GM03348 (cell line): Measurements from ENCODE around the gene IRAK2.
"Not testable (repeated sequence)": the region's sequence is repeated elsewhere in the genome, so short reads cannot be mapped to it uniquely, and the experiment has no call there.

Source experiments
- DNase-seq: peaks from one replicate; pipeline ENCODE4 v3.0.0; 2012; ENCODE audit warnings: low spot score

The IRAK2 gene

GRCh38 chr3:10164546-10165393 is at the start of gene IRAK2:
Gene IRAK2 (plus strand): TSS chr3:10164919. CDS start chr3:10164955, 36 bp downstream.
- DNase-seq, result peak; percentile 96

- peak; percentile 100 for DNase-seq
These were observed 49.2 kb upstream of the IRAK2 start, which contains the start of gene BRK1 for GRCh38 chr3:10115326-10116137. Gene BRK1 (plus strand): TSS chr3:10115675. CDS start chr3:10115702, 27 bp downstream.

GRCh38 chr3:10116138-10116460 is 48.6 kb upstream of the IRAK2 start:
- DNase-seq, result peak; percentile 45

GRCh38 chr3:10116928-10117327 is 47.8 kb upstream of the IRAK2 start:
- no peak for DNase-seq

GRCh38 chr3:10119376-10119775 is 45.3 kb upstream of the IRAK2 start:
- no peak for DNase-seq

- DNase-seq, result no peak
These were observed 43.7 kb upstream of the IRAK2 start for GRCh38 chr3:10121064-10121463.

- no peak for DNase-seq
These were observed 42.0 kb upstream of the IRAK2 start for GRCh38 chr3:10122724-10123123.

GRCh38 chr3:10135872-10136271 is 28.8 kb upstream of the IRAK2 start:
- not testable (repeated sequence) for DNase-seq

- no peak for DNase-seq
These were observed 28.2 kb upstream of the IRAK2 start for GRCh38 chr3:10136426-10137005.

- no peak for DNase-seq
These were observed 27.5 kb upstream of the IRAK2 start for GRCh38 chr3:10137178-10137577.

GRCh38 chr3:10140996-10141546 is 23.6 kb upstream of the IRAK2 start:
- no peak for DNase-seq

GRCh38 chr3:10142707-10143560 is 21.8 kb upstream of the IRAK2 start:
- DNase-seq, result no peak

- DNase-seq, result no peak
These were observed 19.0 kb upstream of the IRAK2 start for GRCh38 chr3:10145685-10146084.

GRCh38 chr3:10149226-10149625 is 15.5 kb upstream of the IRAK2 start:
- DNase-seq, result no peak

GRCh38 chr3:10150987-10151386 is 13.7 kb upstream of the IRAK2 start:
- no peak for DNase-seq

- DNase-seq, result no peak
These were observed 10.2 kb upstream of the IRAK2 start for GRCh38 chr3:10154335-10155122.

- no peak for DNase-seq
These were observed 9.6 kb upstream of the IRAK2 start for GRCh38 chr3:10155123-10155472.

GRCh38 chr3:10155658-10156057 is 9.1 kb upstream of the IRAK2 start:
- DNase-seq, result no peak

- no peak for DNase-seq
These were observed 7.7 kb upstream of the IRAK2 start for GRCh38 chr3:10157031-10157430.

GRCh38 chr3:10158555-10158954 is 6.2 kb upstream of the IRAK2 start:
- not testable (repeated sequence) for DNase-seq

- DNase-seq, result peak; percentile 46
These were observed 4.4 kb upstream of the IRAK2 start for GRCh38 chr3:10160346-10160745.
